Testis (tissue), 2 donors: ENCODE results near the gene OR51E2.

Experiments
- CTCF ChIP-seq, 3 experiments: fragments of 450-650 bp in 2 of 3; fragments of 200-600 bp in 1 of 3; sonication (generic) in 1 of 3; IDR thresholded peaks; one replicate each; pipeline ENCODE4 v1.5.1; 2016 to 2019; ENCODE audit warnings: antibody characterized with exemption in 3 of 3, mild to moderate bottlenecking in 2 of 3, moderate library complexity in 1 of 3
- POLR2A ChIP-seq: fragments of 450-650 bp; IDR thresholded peaks from one replicate; pipeline ENCODE4 v1.6.1; 2017; ENCODE audit warnings: antibody characterized with exemption, mild to moderate bottlenecking, moderate library complexity

- TF ChIP-seq POLR2A = no peak
- TF ChIP-seq CTCF (IDR thresholded peaks at IDR 0.05) = no peak
Measured at GRCh38 chr11:4682623-4683419, 14.8 kb downstream of the OR51E2 start.
